Measurements from ENCODE around the gene ARMH3.

DNA sequence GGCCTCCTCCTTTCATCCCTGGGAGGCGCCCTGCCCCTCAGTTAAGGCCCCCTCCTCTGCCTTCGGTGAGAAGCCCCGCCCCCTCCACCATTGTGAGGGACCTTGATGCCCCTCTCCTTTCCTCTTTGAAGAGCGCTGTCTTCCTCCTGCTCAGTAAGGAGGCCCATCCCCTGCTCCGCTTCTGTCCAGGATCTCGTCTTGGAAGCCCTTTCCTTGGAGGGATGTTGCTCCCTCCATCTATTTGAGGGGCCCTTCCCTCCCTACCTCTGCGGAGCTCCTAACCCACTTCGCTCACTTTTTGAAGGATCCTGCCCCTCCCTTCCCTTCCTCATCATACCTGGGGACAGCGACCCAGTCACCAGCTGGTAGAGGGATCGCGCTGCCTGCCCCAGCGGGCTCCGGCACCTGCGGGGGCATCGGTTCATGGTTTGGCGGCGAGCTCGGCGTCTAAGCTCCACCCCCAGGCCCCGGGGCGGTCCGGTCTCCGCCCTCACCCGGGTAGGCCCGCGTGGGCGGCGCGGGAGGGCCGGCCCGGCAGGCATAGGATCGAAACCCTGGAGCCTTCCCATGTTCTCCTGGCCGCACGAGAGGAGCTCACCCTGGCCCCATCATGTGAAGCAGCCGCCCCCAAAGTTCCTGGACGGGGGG, 216.4 kb downstream of the ARMH3 start:
- TF ChIP-seq SP1 (CRISPR knock-in tag; conservative IDR thresholded peaks at IDR 0.05) (peak; percentile 34; the same call in 1 of the 2 replicates), TEAD4 (CRISPR knock-in tag; IDR thresholded peaks at IDR 0.05) (no peak)
- TF ChIP-seq, protein P1, sequence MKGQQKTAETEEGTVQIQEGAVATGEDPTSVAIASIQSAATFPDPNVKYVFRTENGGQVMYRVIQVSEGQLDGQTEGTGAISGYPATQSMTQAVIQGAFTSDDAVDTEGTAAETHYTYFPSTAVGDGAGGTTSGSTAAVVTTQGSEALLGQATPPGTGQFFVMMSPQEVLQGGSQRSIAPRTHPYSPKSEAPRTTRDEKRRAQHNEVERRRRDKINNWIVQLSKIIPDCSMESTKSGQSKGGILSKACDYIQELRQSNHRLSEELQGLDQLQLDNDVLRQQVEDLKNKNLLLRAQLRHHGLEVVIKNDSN (CRISPR knock-in tag; IDR thresholded peaks at IDR 0.05): 0 out of 2 replicates have a peak, but pooled peaks have one; percentile 19
- TF ChIP-seq, protein P2, sequence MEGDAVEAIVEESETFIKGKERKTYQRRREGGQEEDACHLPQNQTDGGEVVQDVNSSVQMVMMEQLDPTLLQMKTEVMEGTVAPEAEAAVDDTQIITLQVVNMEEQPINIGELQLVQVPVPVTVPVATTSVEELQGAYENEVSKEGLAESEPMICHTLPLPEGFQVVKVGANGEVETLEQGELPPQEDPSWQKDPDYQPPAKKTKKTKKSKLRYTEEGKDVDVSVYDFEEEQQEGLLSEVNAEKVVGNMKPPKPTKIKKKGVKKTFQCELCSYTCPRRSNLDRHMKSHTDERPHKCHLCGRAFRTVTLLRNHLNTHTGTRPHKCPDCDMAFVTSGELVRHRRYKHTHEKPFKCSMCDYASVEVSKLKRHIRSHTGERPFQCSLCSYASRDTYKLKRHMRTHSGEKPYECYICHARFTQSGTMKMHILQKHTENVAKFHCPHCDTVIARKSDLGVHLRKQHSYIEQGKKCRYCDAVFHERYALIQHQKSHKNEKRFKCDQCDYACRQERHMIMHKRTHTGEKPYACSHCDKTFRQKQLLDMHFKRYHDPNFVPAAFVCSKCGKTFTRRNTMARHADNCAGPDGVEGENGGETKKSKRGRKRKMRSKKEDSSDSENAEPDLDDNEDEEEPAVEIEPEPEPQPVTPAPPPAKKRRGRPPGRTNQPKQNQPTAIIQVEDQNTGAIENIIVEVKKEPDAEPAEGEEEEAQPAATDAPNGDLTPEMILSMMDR (IDR thresholded peaks at IDR 0.05): no peak
- TF ChIP-seq, protein P3, sequence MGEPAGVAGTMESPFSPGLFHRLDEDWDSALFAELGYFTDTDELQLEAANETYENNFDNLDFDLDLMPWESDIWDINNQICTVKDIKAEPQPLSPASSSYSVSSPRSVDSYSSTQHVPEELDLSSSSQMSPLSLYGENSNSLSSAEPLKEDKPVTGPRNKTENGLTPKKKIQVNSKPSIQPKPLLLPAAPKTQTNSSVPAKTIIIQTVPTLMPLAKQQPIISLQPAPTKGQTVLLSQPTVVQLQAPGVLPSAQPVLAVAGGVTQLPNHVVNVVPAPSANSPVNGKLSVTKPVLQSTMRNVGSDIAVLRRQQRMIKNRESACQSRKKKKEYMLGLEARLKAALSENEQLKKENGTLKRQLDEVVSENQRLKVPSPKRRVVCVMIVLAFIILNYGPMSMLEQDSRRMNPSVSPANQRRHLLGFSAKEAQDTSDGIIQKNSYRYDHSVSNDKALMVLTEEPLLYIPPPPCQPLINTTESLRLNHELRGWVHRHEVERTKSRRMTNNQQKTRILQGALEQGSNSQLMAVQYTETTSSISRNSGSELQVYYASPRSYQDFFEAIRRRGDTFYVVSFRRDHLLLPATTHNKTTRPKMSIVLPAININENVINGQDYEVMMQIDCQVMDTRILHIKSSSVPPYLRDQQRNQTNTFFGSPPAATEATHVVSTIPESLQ (CRISPR knock-in tag; IDR thresholded peaks at IDR 0.05): no peak
- TF ChIP-seq, protein P4, sequence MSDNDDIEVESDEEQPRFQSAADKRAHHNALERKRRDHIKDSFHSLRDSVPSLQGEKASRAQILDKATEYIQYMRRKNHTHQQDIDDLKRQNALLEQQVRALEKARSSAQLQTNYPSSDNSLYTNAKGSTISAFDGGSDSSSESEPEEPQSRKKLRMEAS (CRISPR knock-in tag; IDR thresholded peaks at IDR 0.05): no peak; the same call in 1 of the 2 replicates
